Measurements from ENCODE around the gene S100A16. TPM values are rescaled to one million over a fixed set of nuclear protein-coding genes. Genes with fewer than 3 reads are reported as not detected.

S100A16 gene
- total and polyA plus RNA-seq, 9 of the 15 experiments (the other 6 are each of a cell fraction or from before 2014, with no cell fraction given): 1.6 to 6.9 (median 4.3) TPM

GRCh38 chr1:153626904-153627714 is 14.2 kb upstream of the S100A16 start, which contains the start of gene S100A13:
Gene S100A13 (minus strand): TSS chr1:153627505. CDS start chr1:153626472, 1,033 bp downstream.
- TSS peak; percentile 70 for BruUV-seq (replicated peaks)
- FAIRE-seq (peak; percentile 99), DNase-seq (ENCODE audit: extremely low read depth in 1 of 4, low spot score in 3 of 4) (peak; percentile 80 to 96 (median 88)), ATAC-seq (peak; percentile 93)
- ChIA-PET CTCF (ENCODE audit: low intra/inter-chr PET ratio) (no interaction called here), POLR2A (interaction anchor here (0.6 to 4.3 kb wide), 30 partner anchors 9 to 364 kb away, joined by 3 to 70 read pairs (median 4); partner anchors contain the start of genes RPS27, S100A14, S100A16 and S100A5)
- in situ Hi-C loops (cut with MboI): no loop called here
- Histone ChIP-seq H3K4me1 (replicated peaks in 1 of 2; ENCODE audit: control insufficient read depth in 2 of 2, insufficient read depth in 2 of 2, low read length in 2 of 2) (peaks cover 26 to 44% of the 10 kb centered on the region in 2 experiments), H3K4me3 (peak within 1 kb of the TSS; percentile 49), H3K9me1 (ENCODE audit: control insufficient read depth, insufficient read depth, low read length) (no peaks in the 10 kb centered on the region), H3K9ac (ENCODE audit: insufficient read depth in 1 of 2, low read depth in 2 of 2, low read length in 2 of 2) (peak within 1 kb of the TSS; percentile 83 to 95), H3K79me2 (ENCODE audit: control insufficient read depth, insufficient read depth, low read length) (peaks cover 6% of the 10 kb centered on the region; the same call in 1 of the 3 replicates), H3K4me2 (ENCODE audit: insufficient read depth, low read length) (peak within 1 kb of the TSS; percentile 86), H3K27ac (ENCODE audit: extremely low read depth, low read depth, low read length) (peak within 1 kb of the TSS; percentile 82), H3K36me3 (ENCODE audit: control insufficient read depth, insufficient read depth, low read length) (peaks cover 9% of the 10 kb centered on the region; the same call in 2 of the 3 replicates), H2AFZ (ENCODE audit: low read depth, low read length) (peak within 1 kb of the TSS; percentile 97), H3K27me3 (ENCODE audit: control insufficient read depth in 2 of 2, insufficient read depth in 2 of 2, low read length in 2 of 2) (no peaks in the 10 kb centered on the region), H4K20me1 (replicated peaks; ENCODE audit: control insufficient read depth, insufficient read depth, low read length) (no peaks in the 10 kb centered on the region), H3K9me3 (replicated peaks; ENCODE audit: control insufficient read depth, insufficient read depth, low read depth, low read length) (no peaks in the 10 kb centered on the region)
- intact Hi-C loops (cut with micrococcal nuclease): loop anchor here (2.0 kb wide), 1 partner anchor 58 kb away; no protein-coding TSS in a partner anchor
- WGBS (ENCODE audit: insufficient coverage, low coverage, missing lambda C conversion rate): under 1% methylated on average over 24 of the region's 28 CpGs
- TF ChIP-seq KLF13 (tag; IDR thresholded peaks at IDR 0.05; ENCODE audit: borderline replicate concordance, low read depth) (no peak), YY1 (IDR thresholded peaks at IDR 0.05; ENCODE audit: borderline replicate concordance in 1 of 3, control insufficient read depth in 1 of 3, extremely low read depth in 1 of 3, insufficient read depth in 3 of 3, insufficient read length in 1 of 3, insufficient replicate concordance in 2 of 3, low read depth in 1 of 3, low read length in 2 of 3) (peak in 2 of 3 experiments; percentile 29 to 55), TEAD2 (tag; IDR thresholded peaks at IDR 0.05) (no peak), NFRKB (IDR thresholded peaks at IDR 0.05; ENCODE audit: low read depth) (no peak), SUPT5H (IDR thresholded peaks at IDR 0.05) (peak; percentile 88), POLR2G (IDR thresholded peaks at IDR 0.05; ENCODE audit: low read depth, low read length) (peak; percentile 86), ETV1 (tag; conservative IDR thresholded peaks at IDR 0.05; ENCODE audit: low read depth) (0 out of 2 replicates have a peak, but pooled peaks have one; percentile 45), PTTG1 (tag; IDR thresholded peaks at IDR 0.05; ENCODE audit: low read depth) (no peak), MTA3 (IDR thresholded peaks at IDR 0.05; ENCODE audit: borderline replicate concordance) (peak; percentile 78; the same call in 1 of the 2 replicates), ELF4 (CRISPR knock-in tag; IDR thresholded peaks at IDR 0.05) (no peak), GTF3C2 (IDR thresholded peaks at IDR 0.05; ENCODE audit: borderline replicate concordance, extremely low read depth, insufficient read length) (no peak), CBFB (CRISPR knock-in tag; IDR thresholded peaks at IDR 0.05) (no peak), KLF1 (tag; IDR thresholded peaks at IDR 0.05) (0 out of 2 replicates have a peak, but pooled peaks have one; percentile 39), ZNF764 (CRISPR knock-in tag; IDR thresholded peaks at IDR 0.05; ENCODE audit: low read depth) (no peak), FOXK2 (conservative IDR thresholded peaks at IDR 0.05 in 1 of 2, IDR thresholded peaks at IDR 0.05 in 1 of 2; ENCODE audit: low read depth in 2 of 2) (peak; percentile 76 to 90), U2AF1 (optimal IDR thresholded peaks at IDR 0.05; ENCODE audit: low read depth, low read length) (no peak), HNRNPLL (IDR thresholded peaks at IDR 0.05; ENCODE audit: low read depth, low read length, poor library complexity, severe bottlenecking) (peak; percentile 19), MYNN (IDR thresholded peaks at IDR 0.05) (peak; percentile 73; the same call in 1 of the 2 replicates), MYNN (CRISPR knock-in tag; IDR thresholded peaks at IDR 0.05) (no peak)

Data from K562 (cell line).